ENCODE data around the gene TMEM129. TPM values are rescaled to one million over a fixed set of nuclear protein-coding genes. Genes with fewer than 3 reads are reported as not detected.
"Not testable (repeated sequence)": the region's sequence is repeated elsewhere in the genome, so short reads cannot be mapped to it uniquely, and the experiment has no call there.

The TMEM129 gene
- polyA plus RNA-seq, 4 donors = 34.2 to 58.1 (median 48.3) TPM

DNA sequence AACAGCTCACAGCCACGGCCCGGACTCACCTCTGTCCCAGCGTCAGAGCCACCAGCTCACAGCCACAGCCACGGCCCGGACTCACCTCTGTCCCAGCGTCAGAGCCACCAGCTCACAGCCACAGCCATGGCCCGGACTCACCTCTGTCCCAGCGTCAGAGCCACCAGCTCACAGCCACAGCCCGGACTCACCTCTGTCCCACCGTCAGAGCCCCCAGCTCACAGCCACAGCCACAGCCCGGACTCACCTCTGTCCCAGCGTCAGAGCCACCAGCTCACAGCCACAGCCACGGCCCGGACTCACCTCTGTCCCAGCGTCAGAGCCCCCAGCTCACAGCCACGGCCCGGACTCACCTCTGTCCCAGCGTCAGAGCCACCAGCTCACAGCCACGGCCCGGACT lies 50.1 kb downstream of the TMEM129 start:
- not testable (repeated sequence) for DNase-seq (ENCODE audit: low read depth in 4 of 4, low spot score in 2 of 4)

DNA sequence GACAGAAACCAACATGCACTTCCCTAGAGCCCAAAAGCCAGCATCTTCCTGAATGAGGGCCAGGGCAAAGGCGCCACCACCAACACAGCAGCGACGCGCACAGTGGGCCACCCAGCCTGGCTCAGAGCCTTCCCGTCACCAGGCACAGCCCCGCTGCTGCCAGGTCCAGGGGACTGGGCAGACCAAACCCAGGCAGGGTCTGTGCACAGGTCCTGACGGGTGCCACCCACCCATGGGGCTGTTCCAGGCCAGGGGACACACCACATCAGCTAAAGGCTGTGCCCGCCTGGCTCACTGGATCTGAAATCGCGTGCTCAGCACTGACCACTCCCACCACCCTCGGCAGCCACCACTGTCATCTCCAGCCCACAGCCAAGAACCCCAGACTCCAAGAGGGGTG lies 50.8 kb downstream of the TMEM129 start:
- no peak for DNase-seq (ENCODE audit: low read depth in 4 of 4, low spot score in 2 of 4)

DNA sequence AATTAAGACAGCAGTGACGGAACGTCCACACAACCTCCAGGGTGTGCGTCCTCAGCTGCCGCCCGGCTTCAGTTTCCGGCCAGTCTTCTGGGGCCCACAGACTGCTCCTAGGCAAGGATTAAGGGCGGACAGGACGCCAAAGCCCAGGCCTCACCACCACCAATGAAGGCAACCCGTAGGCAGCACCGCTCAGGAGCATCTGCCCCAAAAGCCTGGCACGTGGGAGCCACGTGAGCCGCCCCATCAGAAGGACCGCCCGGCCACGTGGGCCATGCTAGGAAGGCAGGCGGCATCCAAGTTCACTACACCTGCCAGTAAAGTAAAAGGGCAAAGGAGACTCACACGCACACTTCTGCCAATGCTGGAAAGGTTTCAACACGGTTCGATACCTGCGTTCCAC lies 51.3 kb downstream of the TMEM129 start:
- no peak for DNase-seq (ENCODE audit: low read depth in 4 of 4, low spot score in 2 of 4)

DNA sequence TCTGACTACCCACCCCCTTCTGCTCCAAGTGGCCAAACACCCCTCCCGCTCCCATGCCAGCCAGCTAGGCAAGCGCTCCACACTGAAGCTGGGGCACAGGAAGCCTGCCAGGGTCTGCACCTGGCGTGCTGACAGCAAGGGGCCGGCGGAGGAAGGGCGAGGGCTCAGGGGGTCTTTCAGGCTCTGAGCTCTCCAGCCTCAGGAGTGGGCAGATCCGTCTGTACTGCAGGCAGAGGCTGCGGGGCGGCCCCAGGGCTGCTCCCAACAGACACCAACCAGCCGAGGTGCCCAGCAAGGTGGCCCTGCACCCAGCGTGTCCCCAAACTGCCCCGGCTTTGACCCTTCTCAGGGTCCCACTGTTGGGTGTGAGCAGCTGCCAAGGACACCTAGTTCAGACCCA lies 51.9 kb downstream of the TMEM129 start:
- no peak for DNase-seq (ENCODE audit: low read depth in 4 of 4, low spot score in 2 of 4)

DNA sequence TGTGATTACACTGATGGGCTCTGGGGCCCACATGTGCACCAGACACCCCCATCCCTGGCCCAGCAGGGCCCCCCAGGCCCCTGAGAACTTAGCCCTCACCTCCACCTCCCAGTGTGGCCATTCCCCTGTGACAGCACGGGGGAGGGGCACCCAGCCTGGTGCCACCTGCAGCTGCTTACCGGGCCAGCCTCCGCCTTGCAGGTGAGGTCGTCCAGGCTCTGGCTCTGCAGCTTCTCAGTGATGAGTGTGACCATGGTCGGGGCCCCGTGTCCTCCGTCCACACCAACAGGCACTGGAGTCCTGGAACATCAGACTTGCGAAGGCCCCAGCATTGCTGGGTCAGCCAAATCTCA lies 52.7 kb downstream of the TMEM129 start:
- no peak for DNase-seq (ENCODE audit: low read depth in 4 of 4, low spot score in 2 of 4)

DNA sequence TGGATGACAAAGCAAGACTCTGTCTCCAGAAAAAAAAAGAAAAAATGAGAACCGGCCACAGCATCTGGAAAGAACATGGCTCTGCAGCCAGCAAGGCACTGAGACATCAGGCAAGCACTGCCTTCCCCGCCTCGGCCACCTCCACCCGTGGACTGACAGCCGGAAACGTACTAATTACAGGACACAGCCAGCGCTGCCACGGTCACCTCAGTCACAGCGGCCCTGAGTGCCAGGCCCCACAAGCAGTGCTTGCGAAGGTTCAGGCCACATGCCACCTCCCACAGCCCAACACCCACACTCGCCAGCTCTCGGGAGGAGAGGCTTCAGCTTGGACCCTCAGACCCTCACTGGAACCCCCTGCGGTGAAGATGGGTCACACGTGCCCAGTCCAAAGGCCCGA lies 53.9 kb downstream of the TMEM129 start:
- DNase-seq (ENCODE audit: low read depth in 4 of 4, low spot score in 2 of 4) = no peak

DNA sequence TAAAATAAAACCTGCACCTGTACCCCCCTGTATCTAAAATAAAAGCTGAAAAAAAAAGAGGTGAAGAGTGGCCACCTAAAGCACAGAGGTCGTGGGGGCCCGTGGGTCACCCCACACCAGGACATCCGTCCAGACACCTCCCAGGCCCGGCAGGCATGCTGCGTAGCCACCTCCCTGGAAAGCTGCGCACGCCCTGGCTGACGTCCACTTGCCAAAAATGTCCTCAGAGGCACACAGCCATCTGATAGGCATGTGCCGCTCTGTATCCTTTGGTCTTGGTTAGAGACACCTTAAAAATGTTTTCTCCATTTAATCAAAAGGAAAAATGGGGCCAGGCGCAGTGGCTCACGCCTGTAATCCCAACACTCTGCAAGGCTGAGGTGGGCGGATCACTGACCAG lies 54.7 kb downstream of the TMEM129 start:
- DNase-seq (ENCODE audit: low read depth in 4 of 4, low spot score in 2 of 4) = no peak

Other genes with a start within 250 kb of the TMEM129 start
- 1 to 10 TPM; 1.2 to 3.6 (median 2.5) TPM for gene FAM53A, start 37.0 kb downstream of the TMEM129 start, polyA plus RNA-seq (ENCODE audit: insufficient read length in 4 of 4)
- gene SLBP, start 9.0 kb downstream of the TMEM129 start, polyA plus RNA-seq (ENCODE audit: insufficient read length in 4 of 4) = 10 to 100 TPM; 79.5 to 94.7 (median 88.5) TPM
- 10 to 100 TPM; 36.8 to 55.0 (median 46.6) TPM for gene TACC3, start 198 bp upstream of the TMEM129 start, polyA plus RNA-seq (ENCODE audit: insufficient read length in 4 of 4)
- gene FGFR3, start 72.0 kb upstream of the TMEM129 start, polyA plus RNA-seq (ENCODE audit: insufficient read length in 4 of 4) = 100 to 1,000 TPM in 2 of 4 donors, 10 to 100 TPM in 2; 70.0 to 150 (median 103) TPM
- gene LETM1, start 134.8 kb upstream of the TMEM129 start, polyA plus RNA-seq (ENCODE audit: insufficient read length in 4 of 4) = 10 to 100 TPM; 18.7 to 30.1 (median 24.2) TPM
- gene NSD2, start 150.1 kb upstream of the TMEM129 start, polyA plus RNA-seq (ENCODE audit: insufficient read length in 4 of 4) = 10 to 100 TPM; 64.6 to 91.3 (median 75.4) TPM

All from left renal cortex interstitium (tissue), 4 donors.